Esophagus squamous epithelium (tissue), 4 donors: ENCODE data around the gene GALNT17.

ENCODE experiments used
- CTCF ChIP-seq, 6 experiments: fragments of 450-650 bp in 4 of 6; fragments of 200-600 bp in 2 of 6; sonication (generic) in 2 of 6; IDR thresholded peaks; one replicate each; pipeline ENCODE4 v1.5.1; 2016 to 2019; ENCODE audit warnings: antibody characterized with exemption in 6 of 6, mild to moderate bottlenecking in 4 of 6, moderate library complexity in 4 of 6
- POLR2A ChIP-seq, 4 donors: fragments of 450-650 bp; IDR thresholded peaks; one replicate each; pipeline ENCODE4 v1.6.1; 2017; ENCODE audit warnings: antibody characterized with exemption in 4 of 4, mild to moderate bottlenecking in 4 of 4, moderate library complexity in 3 of 4

- no peak for TF ChIP-seq CTCF (IDR thresholded peaks at IDR 0.05)
- no peak for TF ChIP-seq POLR2A (IDR thresholded peaks at IDR 0.05)
These were observed 353.6 kb downstream of the GALNT17 start for GRCh38 chr7:71485586-71485985.
